MM.1S (cell line): ENCODE data around the gene CDKN3.
"Not testable (repeated sequence)": the region's sequence is repeated elsewhere in the genome, so short reads cannot be mapped to it uniquely, and the experiment has no call there.

Source experiments
- DNase-seq: peaks from one replicate; pipeline ENCODE4 v3.0.0-alpha.2; 2015
- H2AFZ ChIP-seq: fragments of 300-600 bp; sonication (generic); 2 replicates; pipeline ENCODE4 v1.6.0; 2016; ENCODE audit warnings: antibody characterized with exemption, low read length
- H3F3A ChIP-seq: fragments of 300-600 bp; sonication (generic); 2 replicates; pipeline ENCODE4 v1.6.1; 2016; ENCODE audit warnings: mild to moderate bottlenecking, antibody characterized with exemption, low read length, moderate library complexity, mixed read lengths; ENCODE audit not compliant: insufficient read depth
- H3K27ac ChIP-seq: fragments of 300-600 bp; sonication (generic); 2 replicates; pipeline ENCODE4 v1.5.1; 2016; ENCODE audit warnings: mild to moderate bottlenecking, low read length
- H3K27me3 ChIP-seq: fragments of 300-600 bp; sonication (generic); replicated peaks from 2 replicates; pipeline ENCODE4 v1.6.0; 2016; ENCODE audit warnings: low read length; ENCODE audit not compliant: insufficient read depth
- H3K36me3 ChIP-seq: fragments of 300-600 bp; sonication (generic); replicated peaks from 2 replicates; pipeline ENCODE4 v1.6.1; 2016; ENCODE audit warnings: mild to moderate bottlenecking, low read length, mixed read lengths; ENCODE audit not compliant: insufficient read depth
- H3K4me1 ChIP-seq: fragments of 300-600 bp; sonication (generic); 2 replicates; pipeline ENCODE4 v1.6.1; 2016; ENCODE audit warnings: low read length, mixed read lengths
- H3K4me2 ChIP-seq: fragments of 300-600 bp; sonication (generic); 2 replicates; pipeline ENCODE4 v1.6.0; 2016; ENCODE audit warnings: low read depth, low read length
- H3K4me3 ChIP-seq: fragments of 300-600 bp; sonication (generic); 2 replicates; pipeline ENCODE4 v1.5.1; 2016; ENCODE audit warnings: low read length, mixed read lengths
- H3K79me2 ChIP-seq: fragments of 300-600 bp; sonication (generic); 2 replicates; pipeline ENCODE4 v1.6.1; 2016; ENCODE audit warnings: mixed run types, low read length, mixed read lengths
- H3K9ac ChIP-seq: fragments of 300-600 bp; sonication (generic); 2 replicates; pipeline ENCODE4 v1.6.1; 2016; ENCODE audit warnings: low read length, mixed read lengths
- H3K9me2 ChIP-seq: fragments of 300-600 bp; sonication (generic); replicated peaks from 2 replicates; pipeline ENCODE4 v1.6.1; 2016; ENCODE audit warnings: mild to moderate bottlenecking, low read length, mixed read lengths; ENCODE audit not compliant: insufficient read depth
- H3K9me3 ChIP-seq: fragments of 300-600 bp; sonication (generic); replicated peaks from 2 replicates; pipeline ENCODE4 v1.6.1; 2016; ENCODE audit warnings: mild to moderate bottlenecking, low read length, mixed read lengths; ENCODE audit not compliant: insufficient read depth
- H4K20me1 ChIP-seq: fragments of 300-600 bp; sonication (generic); 2 replicates; pipeline ENCODE4 v1.6.1; 2016; ENCODE audit warnings: mild to moderate bottlenecking, low read length, moderate library complexity, mixed read lengths; ENCODE audit not compliant: insufficient read depth
- CTCF ChIP-seq: fragments of 300-600 bp; sonication (generic); IDR thresholded peaks from 2 replicates; pipeline ENCODE4 v1.5.1; 2016; ENCODE audit warnings: antibody characterized with exemption, low read length, mixed read lengths
- EZH2 ChIP-seq: fragments of 300-600 bp; sonication (generic); optimal IDR thresholded peaks from 2 replicates; pipeline ENCODE3; 2017; ENCODE audit warnings: low read depth, mild to moderate bottlenecking, antibody characterized with exemption, low read length, mixed read lengths
- EZH2phosphoT487 ChIP-seq: fragments of 300-600 bp; sonication (generic); IDR thresholded peaks from 2 replicates; pipeline ENCODE4 v1.6.1; 2018; ENCODE audit warnings: antibody characterized with exemption, low read length

Gene CDKN3

GRCh38 chr14:54427871-54428270 lies 31.1 kb downstream of the CDKN3 start:
- Histone ChIP-seq H2AFZ (no peak overlapping the region), H4K20me1 (no peaks in the 10 kb centered on the region), H3F3A (no peaks in the 10 kb centered on the region), H3K9ac (no peak overlapping the region), H3K4me3 (no peak overlapping the region), H3K4me1 (no peaks in the 10 kb centered on the region), H3K4me2 (no peak overlapping the region), H3K79me2 (peaks cover 9% of the 10 kb centered on the region), H3K27me3 (no peaks in the 10 kb centered on the region), H3K9me2 (no peaks in the 10 kb centered on the region), H3K27ac (no peak overlapping the region), H3K36me3 (no peaks in the 10 kb centered on the region), H3K9me3 (no peaks in the 10 kb centered on the region)
- DNase-seq: no peak
- TF ChIP-seq EZH2 (no peak), CTCF (no peak), EZH2phosphoT487 (no peak)

DNA sequence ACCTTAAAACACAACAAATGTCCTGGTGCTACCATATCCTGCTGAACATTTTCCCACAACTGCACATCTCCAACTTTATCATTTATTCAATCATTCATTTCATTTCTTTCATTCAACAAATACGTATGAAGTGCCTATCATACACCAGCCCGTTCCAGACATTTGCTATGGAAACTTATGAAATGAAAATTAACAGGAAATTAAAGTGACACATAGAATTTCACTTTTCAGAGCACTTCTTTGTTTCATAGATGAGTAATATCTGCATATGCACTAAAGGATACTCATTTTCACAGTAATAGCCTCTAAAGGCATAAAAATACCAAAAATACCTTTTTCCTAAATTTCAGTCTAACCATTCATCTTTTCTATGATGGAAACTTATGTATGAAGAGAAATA lies 31.7 kb downstream of the CDKN3 start:
- TF ChIP-seq EZH2: no peak
- TF ChIP-seq EZH2phosphoT487: no peak
- TF ChIP-seq CTCF: no peak
- H3K9me3 ChIP-seq: no peaks in the 10 kb centered on the region
- no peak overlapping the region for H3K4me2 ChIP-seq
- peaks cover 15% of the 10 kb centered on the region for H3K79me2 ChIP-seq
- H3K36me3 ChIP-seq: no peaks in the 10 kb centered on the region; the same call in 1 of the 2 replicates
- no peaks in the 10 kb centered on the region for H3K9me2 ChIP-seq
- H4K20me1 ChIP-seq: no peaks in the 10 kb centered on the region
- no peaks in the 10 kb centered on the region for H3K27me3 ChIP-seq
- DNase-seq: no peak
- no peaks in the 10 kb centered on the region for H3F3A ChIP-seq
- H3K4me3 ChIP-seq: no peak overlapping the region
- no peak overlapping the region for H2AFZ ChIP-seq
- no peaks in the 10 kb centered on the region for H3K4me1 ChIP-seq
- H3K9ac ChIP-seq: no peak overlapping the region
- H3K27ac ChIP-seq: no peak overlapping the region

DNA sequence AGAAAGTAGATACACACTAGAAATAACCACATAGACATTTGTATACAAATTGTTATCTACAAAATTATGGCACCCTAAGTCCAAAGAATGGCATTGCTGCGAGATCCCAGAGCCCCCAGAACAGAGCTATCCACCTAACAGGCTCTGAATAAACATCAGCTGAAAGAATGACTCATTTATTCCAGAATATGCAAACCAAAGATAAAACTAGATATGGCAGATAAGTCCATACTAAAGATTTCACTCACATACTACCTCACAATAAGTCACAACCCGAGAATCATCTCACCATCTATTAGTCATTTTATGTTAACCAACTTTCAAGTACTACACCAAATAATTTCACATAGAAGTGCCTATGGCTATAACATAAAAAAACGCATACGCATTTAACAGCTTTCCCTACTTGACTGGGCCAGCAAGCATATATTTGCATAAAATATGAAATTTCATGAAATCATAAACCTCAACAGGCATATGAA lies 38.7 kb downstream of the CDKN3 start:
- Histone ChIP-seq H3K4me3 (no peak overlapping the region), H3K36me3 (no peaks in the 10 kb centered on the region; the same call in 1 of the 2 replicates), H2AFZ (no peak overlapping the region), H3K9ac (no peak overlapping the region), H3K9me3 (no peaks in the 10 kb centered on the region), H3F3A (no peaks in the 10 kb centered on the region), H3K27me3 (no peaks in the 10 kb centered on the region), H3K4me2 (no peak overlapping the region), H3K27ac (no peak overlapping the region), H4K20me1 (no peaks in the 10 kb centered on the region), H3K9me2 (no peaks in the 10 kb centered on the region), H3K79me2 (peaks cover 86% of the 10 kb centered on the region), H3K4me1 (no peaks in the 10 kb centered on the region; the same call in 1 of the 2 replicates)
- TF ChIP-seq EZH2phosphoT487 (no peak), CTCF (no peak), EZH2 (no peak)
- no peak for DNase-seq

DNA sequence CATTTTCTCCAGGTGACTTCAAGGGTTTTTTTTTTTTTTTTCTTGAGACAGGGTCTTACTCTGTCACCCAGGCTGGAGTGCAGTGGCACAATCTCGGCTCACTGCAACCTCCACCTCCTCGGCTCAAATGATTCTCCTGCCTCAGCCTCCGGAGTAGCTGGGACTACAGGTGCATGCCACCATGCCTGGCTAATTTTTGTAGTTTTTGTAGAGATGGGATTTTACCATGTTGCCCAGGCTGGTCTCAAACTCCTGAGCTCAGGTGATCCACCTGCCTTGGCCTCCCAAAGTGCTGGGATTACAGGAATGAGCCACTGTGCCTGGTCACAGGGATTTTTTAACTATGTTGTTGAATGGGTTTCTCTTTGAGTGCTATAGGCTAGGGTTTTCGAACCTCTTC lies 41.1 kb downstream of the CDKN3 start:
- H3K9me3 ChIP-seq, H3K27me3 ChIP-seq, H4K20me1 ChIP-seq, DNase-seq, H2AFZ ChIP-seq, H3K36me3 ChIP-seq, H3K4me3 ChIP-seq, H3K9ac ChIP-seq, H3K9me2 ChIP-seq, H3K4me1 ChIP-seq, H3F3A ChIP-seq, H3K27ac ChIP-seq, H3K4me2 ChIP-seq: not testable (repeated sequence)
- peaks cover 78% of the 10 kb centered on the region for H3K79me2 ChIP-seq
